Caco-2 (cell line): ENCODE measurements around the gene HS3ST3B1. TPM values are rescaled to one million over a fixed set of nuclear protein-coding genes. Genes with fewer than 3 reads are reported as not detected.

Experiments
- BruUV-seq: library from RNA; stranded (reverse); fragments of 400-500 nt; replicated peaks from 2 replicates; lab custom pipeline; 2021; lab: Mats Ljungman, UMichigan
- CTCF ChIA-PET: fragments of 300-600 bp; sonication (Branson Sonifier 250); formaldehyde crosslinking; loops from one replicate; lab custom pipeline; 2022; ENCODE audit warnings: antibody characterized with exemption; lab: Charles Lee
- POLR2A ChIA-PET: fragments of 300-600 bp; sonication (Branson Sonifier 250); formaldehyde crosslinking; loops from one replicate; lab custom pipeline; 2022; ENCODE audit warnings: antibody characterized with exemption; lab: Charles Lee
- DNase-seq, 2 experiments: peaks; one replicate each; pipeline versions ENCODE4 v3.0.0 to v3.0.0-alpha.2; 2020 to 2022
- H3K27me3 ChIP-seq: replicated peaks from 2 replicates; pipeline ENCODE4 v1.6.0; 2011; ENCODE audit warnings: low read length; ENCODE audit not compliant: control insufficient read depth, insufficient read depth
- H3K36me3 ChIP-seq: 2 replicates; pipeline ENCODE4 v1.5.1; 2011; ENCODE audit warnings: low read length; ENCODE audit not compliant: control insufficient read depth, insufficient read depth
- H3K4me1 ChIP-seq: fragments of 250-450 bp; sonication (Bioruptor Pico); 2 replicates; pipeline ENCODE4 v1.5.1; 2020; ENCODE audit warnings: mild to moderate bottlenecking
- H3K4me3 ChIP-seq: 2 replicates; pipeline ENCODE4 v1.5.1; 2011; ENCODE audit warnings: low read depth, mild to moderate bottlenecking, control low read depth, low read length
- H3K9me3 ChIP-seq: fragments of 250-450 bp; sonication (Bioruptor Pico); 2 replicates; pipeline ENCODE4 v1.5.1; 2020; ENCODE audit warnings: mild to moderate bottlenecking, moderate library complexity
- H3K27ac Mint-ChIP-seq: one replicate; pipeline ENCODE4 v1.8.0; 2022; ENCODE audit warnings: mixed read lengths; ENCODE audit not compliant: unreplicated experiment
- H3K27me3 Mint-ChIP-seq: one replicate; pipeline ENCODE4 v1.8.0; 2022; ENCODE audit warnings: mixed read lengths; ENCODE audit not compliant: insufficient read depth, unreplicated experiment
- H3K36me3 Mint-ChIP-seq: one replicate; pipeline ENCODE4 v1.8.0; 2022; ENCODE audit warnings: mild to moderate bottlenecking, mixed read lengths; ENCODE audit not compliant: insufficient read depth, unreplicated experiment
- H3K4me1 Mint-ChIP-seq: one replicate; pipeline ENCODE4 v1.8.0; 2022; ENCODE audit warnings: low read depth, mixed read lengths; ENCODE audit not compliant: unreplicated experiment
- H3K4me3 Mint-ChIP-seq: one replicate; pipeline ENCODE4 v1.8.0; 2022; ENCODE audit warnings: mild to moderate bottlenecking, moderate library complexity, mixed read lengths; ENCODE audit not compliant: unreplicated experiment
- H3K9me3 Mint-ChIP-seq: one replicate; pipeline ENCODE4 v1.8.0; 2022; ENCODE audit warnings: mixed read lengths; ENCODE audit not compliant: unreplicated experiment
- CTCF ChIP-seq, 2 experiments: fragments of 200-600 bp in 1 of 2; IDR thresholded peaks; 1 replicate in 1 of 2; 2 replicates in 1 of 2; pipeline versions ENCODE4 v1.5.1 to v1.8.0; 2011 to 2022; ENCODE audit warnings: antibody characterized with exemption in 1 of 2, control low read depth in 1 of 2, inconsistent platforms in 1 of 2, low read depth in 1 of 2, low read length in 1 of 2, mild to moderate bottlenecking in 1 of 2, moderate library complexity in 1 of 2; ENCODE audit not compliant: insufficient read depth in 1 of 2, severe bottlenecking in 1 of 2, unreplicated experiment in 1 of 2
- intact Hi-C: fragments of 100-400 bp; cut with micrococcal nuclease; formaldehyde crosslinking; loops from one replicate; pipeline ENCODE4 v1.10.0; 2022; ENCODE audit not compliant: unreplicated experiment
- total RNA-seq: library from RNA; stranded (reverse); gene quantifications from 2 replicates; pipeline ENCODE4 v1.2.3, GENCODE V29; 2022

HS3ST3B1 gene
- total RNA-seq, 1 experiment from 2014 or later, result 1.9 TPM

GRCh38 chr17:14346801-14347200, 45.9 kb downstream of the HS3ST3B1 start:
- intact Hi-C loops, result no loop called here
- Histone ChIP-seq H3K9me3 (no peaks in the 10 kb centered on the region), H3K4me1 (no peaks in the 10 kb centered on the region), H3K36me3 (no peaks in the 10 kb centered on the region), H3K4me3 (no peak overlapping the region), H3K27me3 (no peaks in the 10 kb centered on the region)
- Mint-ChIP-seq H3K27ac (no peak overlapping the region), H3K36me3 (no peaks in the 10 kb centered on the region), H3K4me3 (no peak overlapping the region), H3K9me3 (no peaks in the 10 kb centered on the region), H3K27me3 (no peaks in the 10 kb centered on the region), H3K4me1 (no peaks in the 10 kb centered on the region)
- ChIA-PET CTCF (no interaction called here), POLR2A (no interaction called here)
- no peak for TF ChIP-seq CTCF (IDR thresholded peaks at IDR 0.05; ENCODE audit: insufficient read depth in 1 of 2, low read depth in 1 of 2, low read length in 1 of 2, severe bottlenecking in 1 of 2, unreplicated experiment in 1 of 2)
- DNase-seq, result no peak
- BruUV-seq, result no TSS peak

GRCh38 chr17:14351493-14351892, 50.6 kb downstream of the HS3ST3B1 start:
- intact Hi-C loops, result no loop called here
- Histone ChIP-seq H3K9me3 (no peaks in the 10 kb centered on the region), H3K36me3 (no peaks in the 10 kb centered on the region), H3K27me3 (no peaks in the 10 kb centered on the region), H3K4me1 (no peaks in the 10 kb centered on the region), H3K4me3 (no peak overlapping the region)
- H3K9me3 Mint-ChIP-seq, result no peaks in the 10 kb centered on the region
- ChIA-PET CTCF (no interaction called here), POLR2A (no interaction called here)
- H3K4me3 Mint-ChIP-seq, result no peak overlapping the region
- H3K36me3 Mint-ChIP-seq, result no peaks in the 10 kb centered on the region
- no peaks in the 10 kb centered on the region for H3K4me1 Mint-ChIP-seq
- BruUV-seq, result no TSS peak
- H3K27me3 Mint-ChIP-seq, result no peaks in the 10 kb centered on the region
- no peak for TF ChIP-seq CTCF (IDR thresholded peaks at IDR 0.05; ENCODE audit: insufficient read depth in 1 of 2, low read depth in 1 of 2, low read length in 1 of 2, severe bottlenecking in 1 of 2, unreplicated experiment in 1 of 2)
- no peak overlapping the region for H3K27ac Mint-ChIP-seq
- no peak for DNase-seq

GRCh38 chr17:14352136-14352535, 51.3 kb downstream of the HS3ST3B1 start:
- H3K36me3 ChIP-seq, result no peaks in the 10 kb centered on the region
- intact Hi-C loops, result no loop called here
- no peaks in the 10 kb centered on the region for H3K27me3 Mint-ChIP-seq
- no peaks in the 10 kb centered on the region for H3K9me3 ChIP-seq
- no peaks in the 10 kb centered on the region for H3K36me3 Mint-ChIP-seq
- no peaks in the 10 kb centered on the region for H3K4me1 Mint-ChIP-seq
- H3K4me1 ChIP-seq, result no peaks in the 10 kb centered on the region
- no peaks in the 10 kb centered on the region for H3K27me3 ChIP-seq
- H3K4me3 ChIP-seq, result no peak overlapping the region
- TF ChIP-seq CTCF (IDR thresholded peaks at IDR 0.05; ENCODE audit: insufficient read depth in 1 of 2, low read depth in 1 of 2, low read length in 1 of 2, severe bottlenecking in 1 of 2, unreplicated experiment in 1 of 2), result no peak
- no peak overlapping the region for H3K27ac Mint-ChIP-seq
- no TSS peak for BruUV-seq
- ChIA-PET POLR2A (no interaction called here), CTCF (no interaction called here)
- no peak for DNase-seq
- H3K4me3 Mint-ChIP-seq, result no peak overlapping the region
- H3K9me3 Mint-ChIP-seq, result no peaks in the 10 kb centered on the region
